Activated CD4-positive, alpha-beta T cell treated with anti-CD3 and anti-CD28 coated beads, Interleukin-2, amount 50 U/mL, for 24 hours (primary cell): ENCODE measurements around the gene B3GNT9.

Experiments
- DNase-seq, 2 donors: peaks; one replicate each; pipeline ENCODE4 v3.0.0-alpha.2; 2020; ENCODE audit warnings: low read depth in 1 of 2, low spot score in 1 of 2

The B3GNT9 gene

GRCh38 chr16:67185651-67186134, 34.9 kb upstream of the B3GNT9 start:
- no peak for DNase-seq

- peak; percentile 70 to 77 for DNase-seq
These were observed 34.3 kb upstream of the B3GNT9 start for GRCh38 chr16:67184995-67185650.

- no peak for DNase-seq
These were observed 33.7 kb upstream of the B3GNT9 start for GRCh38 chr16:67184453-67184994.

- DNase-seq = peak; percentile 78 to 92
These were observed 33.0 kb upstream of the B3GNT9 start, which contains the start of gene MATCAP1 for GRCh38 chr16:67183627-67184452. TSS of gene MATCAP1 (minus strand) at chr16:67183963. CDS start at chr16:67180610, 3,353 bp downstream.

- DNase-seq = no peak
These were observed 32.5 kb upstream of the B3GNT9 start for GRCh38 chr16:67183284-67183626.

- DNase-seq = no peak
These were observed 31.5 kb upstream of the B3GNT9 start for GRCh38 chr16:67182288-67182687.

- DNase-seq = no peak
These were observed 30.5 kb upstream of the B3GNT9 start for GRCh38 chr16:67181346-67181745.

GRCh38 chr16:67180166-67180565, 29.4 kb upstream of the B3GNT9 start:
- DNase-seq = no peak

GRCh38 chr16:67179421-67180080, 28.8 kb upstream of the B3GNT9 start:
- no peak for DNase-seq

- no peak for DNase-seq
These were observed 27.2 kb upstream of the B3GNT9 start for GRCh38 chr16:67177743-67178699.

- no peak for DNase-seq
These were observed 25.9 kb upstream of the B3GNT9 start for GRCh38 chr16:67176662-67177061.

GRCh38 chr16:67174706-67175231, 24.0 kb upstream of the B3GNT9 start:
- no peak for DNase-seq

GRCh38 chr16:67173808-67174705, 23.3 kb upstream of the B3GNT9 start:
- no peak for DNase-seq

GRCh38 chr16:67173323-67173722, 22.5 kb upstream of the B3GNT9 start:
- DNase-seq = no peak

- DNase-seq = no peak
These were observed 20.3 kb upstream of the B3GNT9 start for GRCh38 chr16:67170949-67171649.

GRCh38 chr16:67170168-67170948, 19.6 kb upstream of the B3GNT9 start, which contains the start of gene NOL3:
TSS of gene NOL3 (plus strand) at chr16:67170538.
- DNase-seq = no peak

- no peak for DNase-seq
These were observed 18.9 kb upstream of the B3GNT9 start for GRCh38 chr16:67169642-67170167.
